GM12878 (cell line): ENCODE measurements around the gene AGBL1.

Experiments
- MYC ChIP-seq: IDR thresholded peaks from 2 replicates; pipeline ENCODE4 v1.6.1; 2011; ENCODE audit warnings: mild to moderate bottlenecking, low read length, moderate library complexity, inconsistent platforms; ENCODE audit not compliant: insufficient read depth, insufficient replicate concordance, insufficient read length, severe bottlenecking
- RCOR1 ChIP-seq: conservative IDR thresholded peaks from 2 replicates; pipeline ENCODE4 v1.6.1; 2012; ENCODE audit warnings: low read depth, low read length, improper control_type of control experiment
- SREBF1 ChIP-seq: IDR thresholded peaks from 2 replicates; pipeline ENCODE4 v1.6.1; 2012; ENCODE audit warnings: mild to moderate bottlenecking, low read length
- SREBF2 ChIP-seq: IDR thresholded peaks from 2 replicates; pipeline ENCODE4 v1.6.1; 2012; ENCODE audit warnings: mild to moderate bottlenecking, low read length
- TF ChIP-seq, protein P1 (sequence below): IDR thresholded peaks from 2 replicates; pipeline ENCODE4 v1.6.1; 2011; ENCODE audit warnings: low read depth, mild to moderate bottlenecking, low read length, moderate library complexity, borderline replicate concordance; ENCODE audit errors: extremely low read depth
- TF ChIP-seq, protein P2 (sequence below): IDR thresholded peaks from 2 replicates; pipeline ENCODE4 v1.6.1; 2012; ENCODE audit warnings: low read depth, low read length, improper control_type of control experiment
- TF ChIP-seq, protein P3 (sequence below): IDR thresholded peaks from 2 replicates; pipeline ENCODE4 v1.6.1; 2011; ENCODE audit warnings: low read depth, low read length, improper control_type of control experiment, borderline replicate concordance
- TF ChIP-seq, protein P4 (sequence below), 3 experiments: IDR thresholded peaks in 2 of 3; conservative IDR thresholded peaks in 1 of 3; 2 replicates each; pipeline ENCODE4 v1.5.1; 2011; ENCODE audit warnings: low read depth in 3 of 3, low read length in 3 of 3, mild to moderate bottlenecking in 3 of 3, control low read depth in 2 of 3, moderate library complexity in 2 of 3, inconsistent platforms in 1 of 3, mixed read lengths in 1 of 3; ENCODE audit not compliant: control insufficient read depth in 2 of 3, insufficient read depth in 1 of 3; ENCODE audit errors: extremely low read depth in 1 of 3
- TF ChIP-seq, protein P5 (sequence below): fragments of 450-650 bp; IDR thresholded peaks from 2 replicates; pipeline ENCODE4 v1.6.1; 2017; ENCODE audit warnings: antibody characterized with exemption, mild to moderate bottlenecking, moderate library complexity

DNA sequence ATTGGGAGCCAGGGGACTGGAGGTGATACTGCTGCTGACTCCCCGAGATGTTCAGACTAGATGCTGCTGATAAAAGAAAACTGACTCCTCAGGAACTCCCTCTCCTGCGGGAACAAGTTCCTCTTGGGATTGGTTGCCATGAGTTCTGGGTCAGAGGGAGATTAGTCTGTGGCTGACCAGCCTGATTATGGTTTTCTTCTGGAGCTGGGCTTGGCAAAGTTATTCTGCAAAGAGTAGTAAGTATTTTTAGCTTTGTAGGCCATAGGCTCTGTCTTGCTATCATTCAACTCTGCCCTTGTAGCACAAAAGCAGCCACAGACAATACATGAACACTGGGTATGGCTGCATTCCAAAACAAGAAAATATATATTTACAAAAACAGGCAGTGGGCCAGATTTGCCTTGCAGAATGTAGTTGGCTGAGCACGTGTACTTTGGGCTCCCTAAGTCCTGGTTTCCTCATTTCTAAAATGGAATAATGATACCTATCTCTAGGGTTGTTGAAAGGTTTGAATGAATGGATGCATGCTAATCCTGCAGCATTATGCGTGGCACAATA lies 796.8 kb downstream of the AGBL1 start:
- TF ChIP-seq SREBF1 (no peak), RCOR1 (no peak), SREBF2 (no peak), MYC (no peak)
- TF ChIP-seq, protein P1, sequence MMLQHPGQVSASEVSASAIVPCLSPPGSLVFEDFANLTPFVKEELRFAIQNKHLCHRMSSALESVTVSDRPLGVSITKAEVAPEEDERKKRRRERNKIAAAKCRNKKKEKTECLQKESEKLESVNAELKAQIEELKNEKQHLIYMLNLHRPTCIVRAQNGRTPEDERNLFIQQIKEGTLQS: no peak
- TF ChIP-seq, protein P2, sequence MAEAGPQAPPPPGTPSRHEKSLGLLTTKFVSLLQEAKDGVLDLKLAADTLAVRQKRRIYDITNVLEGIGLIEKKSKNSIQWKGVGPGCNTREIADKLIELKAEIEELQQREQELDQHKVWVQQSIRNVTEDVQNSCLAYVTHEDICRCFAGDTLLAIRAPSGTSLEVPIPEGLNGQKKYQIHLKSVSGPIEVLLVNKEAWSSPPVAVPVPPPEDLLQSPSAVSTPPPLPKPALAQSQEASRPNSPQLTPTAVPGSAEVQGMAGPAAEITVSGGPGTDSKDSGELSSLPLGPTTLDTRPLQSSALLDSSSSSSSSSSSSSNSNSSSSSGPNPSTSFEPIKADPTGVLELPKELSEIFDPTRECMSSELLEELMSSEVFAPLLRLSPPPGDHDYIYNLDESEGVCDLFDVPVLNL: no peak
- TF ChIP-seq, protein P3, sequence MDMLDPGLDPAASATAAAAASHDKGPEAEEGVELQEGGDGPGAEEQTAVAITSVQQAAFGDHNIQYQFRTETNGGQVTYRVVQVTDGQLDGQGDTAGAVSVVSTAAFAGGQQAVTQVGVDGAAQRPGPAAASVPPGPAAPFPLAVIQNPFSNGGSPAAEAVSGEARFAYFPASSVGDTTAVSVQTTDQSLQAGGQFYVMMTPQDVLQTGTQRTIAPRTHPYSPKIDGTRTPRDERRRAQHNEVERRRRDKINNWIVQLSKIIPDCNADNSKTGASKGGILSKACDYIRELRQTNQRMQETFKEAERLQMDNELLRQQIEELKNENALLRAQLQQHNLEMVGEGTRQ: no peak
- TF ChIP-seq, protein P4, sequence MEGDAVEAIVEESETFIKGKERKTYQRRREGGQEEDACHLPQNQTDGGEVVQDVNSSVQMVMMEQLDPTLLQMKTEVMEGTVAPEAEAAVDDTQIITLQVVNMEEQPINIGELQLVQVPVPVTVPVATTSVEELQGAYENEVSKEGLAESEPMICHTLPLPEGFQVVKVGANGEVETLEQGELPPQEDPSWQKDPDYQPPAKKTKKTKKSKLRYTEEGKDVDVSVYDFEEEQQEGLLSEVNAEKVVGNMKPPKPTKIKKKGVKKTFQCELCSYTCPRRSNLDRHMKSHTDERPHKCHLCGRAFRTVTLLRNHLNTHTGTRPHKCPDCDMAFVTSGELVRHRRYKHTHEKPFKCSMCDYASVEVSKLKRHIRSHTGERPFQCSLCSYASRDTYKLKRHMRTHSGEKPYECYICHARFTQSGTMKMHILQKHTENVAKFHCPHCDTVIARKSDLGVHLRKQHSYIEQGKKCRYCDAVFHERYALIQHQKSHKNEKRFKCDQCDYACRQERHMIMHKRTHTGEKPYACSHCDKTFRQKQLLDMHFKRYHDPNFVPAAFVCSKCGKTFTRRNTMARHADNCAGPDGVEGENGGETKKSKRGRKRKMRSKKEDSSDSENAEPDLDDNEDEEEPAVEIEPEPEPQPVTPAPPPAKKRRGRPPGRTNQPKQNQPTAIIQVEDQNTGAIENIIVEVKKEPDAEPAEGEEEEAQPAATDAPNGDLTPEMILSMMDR (IDR thresholded peaks at IDR 0.05 in 2 of 3, conservative IDR thresholded peaks at IDR 0.05 in 1 of 3; ENCODE audit: control insufficient read depth in 2 of 3, extremely low read depth in 1 of 3, insufficient read depth in 1 of 3, low read depth in 3 of 3, low read length in 3 of 3): no peak
- TF ChIP-seq, protein P5, sequence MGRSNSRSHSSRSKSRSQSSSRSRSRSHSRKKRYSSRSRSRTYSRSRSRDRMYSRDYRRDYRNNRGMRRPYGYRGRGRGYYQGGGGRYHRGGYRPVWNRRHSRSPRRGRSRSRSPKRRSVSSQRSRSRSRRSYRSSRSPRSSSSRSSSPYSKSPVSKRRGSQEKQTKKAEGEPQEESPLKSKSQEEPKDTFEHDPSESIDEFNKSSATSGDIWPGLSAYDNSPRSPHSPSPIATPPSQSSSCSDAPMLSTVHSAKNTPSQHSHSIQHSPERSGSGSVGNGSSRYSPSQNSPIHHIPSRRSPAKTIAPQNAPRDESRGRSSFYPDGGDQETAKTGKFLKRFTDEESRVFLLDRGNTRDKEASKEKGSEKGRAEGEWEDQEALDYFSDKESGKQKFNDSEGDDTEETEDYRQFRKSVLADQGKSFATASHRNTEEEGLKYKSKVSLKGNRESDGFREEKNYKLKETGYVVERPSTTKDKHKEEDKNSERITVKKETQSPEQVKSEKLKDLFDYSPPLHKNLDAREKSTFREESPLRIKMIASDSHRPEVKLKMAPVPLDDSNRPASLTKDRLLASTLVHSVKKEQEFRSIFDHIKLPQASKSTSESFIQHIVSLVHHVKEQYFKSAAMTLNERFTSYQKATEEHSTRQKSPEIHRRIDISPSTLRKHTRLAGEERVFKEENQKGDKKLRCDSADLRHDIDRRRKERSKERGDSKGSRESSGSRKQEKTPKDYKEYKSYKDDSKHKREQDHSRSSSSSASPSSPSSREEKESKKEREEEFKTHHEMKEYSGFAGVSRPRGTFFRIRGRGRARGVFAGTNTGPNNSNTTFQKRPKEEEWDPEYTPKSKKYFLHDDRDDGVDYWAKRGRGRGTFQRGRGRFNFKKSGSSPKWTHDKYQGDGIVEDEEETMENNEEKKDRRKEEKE: no peak
